Mesendoderm (in vitro differentiated cells): Measurements from ENCODE around the gene IGFBP1.
A peak's percentile ranks its signal among the peaks of the same experiment; 100 is the strongest.

Source experiments
- DNase-seq: peaks from one replicate; pipeline ENCODE4 v3.0.0; 2013
- H2AK5ac ChIP-seq: 2 replicates; pipeline ENCODE4 v1.6.1; 2013; ENCODE audit warnings: low read length, inconsistent platforms
- H2BK120ac ChIP-seq: 2 replicates; pipeline ENCODE4 v1.6.1; 2013; ENCODE audit warnings: low read depth, mild to moderate bottlenecking, low read length, moderate library complexity, mixed read lengths
- H2BK15ac ChIP-seq: replicated peaks from 2 replicates; pipeline ENCODE4 v1.6.1; 2013; ENCODE audit warnings: low read depth, mild to moderate bottlenecking, moderate library complexity
- H2BK5ac ChIP-seq: 2 replicates; pipeline ENCODE4 v1.6.1; 2013; ENCODE audit warnings: low read length, inconsistent platforms
- H3K18ac ChIP-seq: 2 replicates; pipeline ENCODE4 v1.6.1; 2013; ENCODE audit warnings: mild to moderate bottlenecking, low read length, mixed read lengths
- H3K23ac ChIP-seq: one replicate; pipeline ENCODE4 v1.6.1; 2013; ENCODE audit warnings: low read length
- H3K27ac ChIP-seq: 2 replicates; pipeline ENCODE4 v1.5.1; 2013; ENCODE audit warnings: low read depth, mild to moderate bottlenecking, inconsistent platforms, low read length, moderate library complexity
- H3K27me3 ChIP-seq: 2 replicates; pipeline ENCODE4 v1.6.1; 2013; ENCODE audit warnings: low read length, control low read depth, mild to moderate bottlenecking, inconsistent platforms; ENCODE audit not compliant: insufficient read depth, poor library complexity
- H3K36me3 ChIP-seq: 2 replicates; pipeline ENCODE4 v1.6.1; 2013; ENCODE audit warnings: low read length, inconsistent platforms; ENCODE audit not compliant: control insufficient read depth, insufficient read depth
- H3K4ac ChIP-seq: one replicate; pipeline ENCODE4 v1.6.1; 2013; ENCODE audit warnings: low read depth, mild to moderate bottlenecking, low read length, moderate library complexity
- H3K4me1 ChIP-seq: 2 replicates; pipeline ENCODE4 v1.6.1; 2013; ENCODE audit warnings: low read depth, low read length, inconsistent platforms; ENCODE audit not compliant: control insufficient read depth
- H3K4me2 ChIP-seq: 2 replicates; pipeline ENCODE4 v1.6.1; 2013; ENCODE audit warnings: low read length
- H3K4me3 ChIP-seq: 2 replicates; pipeline ENCODE4 v1.5.1; 2013; ENCODE audit warnings: mild to moderate bottlenecking, low read length
- H3K56ac ChIP-seq: one replicate; pipeline ENCODE4 v1.6.1; 2013; ENCODE audit warnings: low read length
- H3K79me1 ChIP-seq: 2 replicates; pipeline ENCODE4 v1.6.1; 2013; ENCODE audit warnings: low read length, inconsistent platforms
- H3K79me2 ChIP-seq: 2 replicates; pipeline ENCODE4 v1.6.1; 2013; ENCODE audit warnings: mild to moderate bottlenecking, low read length; ENCODE audit not compliant: control insufficient read depth, insufficient read depth
- H3K9ac ChIP-seq: 2 replicates; pipeline ENCODE4 v1.6.1; 2013; ENCODE audit warnings: low read length, inconsistent platforms
- H4K5ac ChIP-seq: one replicate; pipeline ENCODE4 v1.6.1; 2013; ENCODE audit warnings: low read length
- H4K8ac ChIP-seq: one replicate; pipeline ENCODE4 v1.6.1; 2013; ENCODE audit warnings: low read depth, mild to moderate bottlenecking, control low read depth, low read length, moderate library complexity
- WGBS: extraction: QIAGEN DNeasy Blood & Tissue Kit; methylation state at CpG from one replicate; pipeline ENCODE4 v1.1.7; 2013; ENCODE audit warnings: low lambda C conversion rate, missing lambda C conversion rate; ENCODE audit not compliant: insufficient coverage; ENCODE audit errors: extremely low coverage; 5-methylcytosine and 5-hydroxymethylcytosine counted together

IGFBP1 gene

GRCh38 chr7:45912972-45913371, 24.7 kb downstream of the IGFBP1 start:
- Histone ChIP-seq H3K79me2 (no peaks in the 10 kb centered on the region), H2BK15ac (no peak overlapping the region), H4K8ac (no peak overlapping the region), H3K4me3 (no peak overlapping the region), H2BK120ac (no peak overlapping the region), H4K5ac (no peak overlapping the region), H2AK5ac (no peak overlapping the region), H3K18ac (no peak overlapping the region), H3K4ac (no peak overlapping the region), H3K56ac (no peak overlapping the region), H3K27me3 (no peaks in the 10 kb centered on the region), H3K27ac (no peak overlapping the region), H2BK5ac (no peak overlapping the region), H3K23ac (no peak overlapping the region), H3K4me1 (no peaks in the 10 kb centered on the region), H3K4me2 (no peak overlapping the region), H3K36me3 (no peaks in the 10 kb centered on the region), H3K79me1 (no peaks in the 10 kb centered on the region), H3K9ac (no peak overlapping the region)
- DNase-seq = no peak
- WGBS = no CpG with 5 or more reads among the region's 7 CpGs

- Histone ChIP-seq H3K4ac (no peak overlapping the region), H3K79me1 (no peaks in the 10 kb centered on the region), H3K27me3 (peaks cover 7% of the 10 kb centered on the region), H3K4me2 (no peak overlapping the region), H3K18ac (no peak overlapping the region), H3K27ac (no peak overlapping the region), H2BK120ac (no peak overlapping the region), H3K79me2 (no peaks in the 10 kb centered on the region), H2BK15ac (no peak overlapping the region), H4K5ac (no peak overlapping the region), H2BK5ac (no peak overlapping the region), H2AK5ac (no peak overlapping the region), H3K56ac (no peak overlapping the region), H4K8ac (no peak overlapping the region), H3K4me3 (no peak overlapping the region), H3K4me1 (no peaks in the 10 kb centered on the region), H3K9ac (no peak overlapping the region), H3K36me3 (no peaks in the 10 kb centered on the region), H3K23ac (no peak overlapping the region)
- DNase-seq = no peak
- no CpG with 5 or more reads among the region's 12 CpGs for WGBS
Measured at GRCh38 chr7:45914911-45915310, 26.6 kb downstream of the IGFBP1 start.

- H2BK15ac ChIP-seq = no peak overlapping the region
- H3K4ac ChIP-seq = no peak overlapping the region
- no peak overlapping the region for H3K4me3 ChIP-seq
- no peak overlapping the region for H4K8ac ChIP-seq
- no peak overlapping the region for H2AK5ac ChIP-seq
- no peak overlapping the region for H3K18ac ChIP-seq
- no peak overlapping the region for H3K23ac ChIP-seq
- no peak for DNase-seq
- H2BK5ac ChIP-seq = no peak overlapping the region
- no peak overlapping the region for H4K5ac ChIP-seq
- H3K27me3 ChIP-seq = peaks cover 12% of the 10 kb centered on the region
- no CpG with 5 or more reads among the region's 3 CpGs for WGBS
- no peak overlapping the region for H3K4me2 ChIP-seq
- H2BK120ac ChIP-seq = no peak overlapping the region
- H3K56ac ChIP-seq = no peak overlapping the region
- no peaks in the 10 kb centered on the region for H3K4me1 ChIP-seq
- no peaks in the 10 kb centered on the region for H3K79me2 ChIP-seq
- no peak overlapping the region for H3K27ac ChIP-seq
- no peaks in the 10 kb centered on the region for H3K79me1 ChIP-seq
- no peaks in the 10 kb centered on the region for H3K36me3 ChIP-seq
- H3K9ac ChIP-seq = no peak overlapping the region
Measured at GRCh38 chr7:45915606-45916005, 27.3 kb downstream of the IGFBP1 start.

GRCh38 chr7:45917064-45917463, 28.8 kb downstream of the IGFBP1 start:
- Histone ChIP-seq H3K18ac (no peak overlapping the region), H4K5ac (no peak overlapping the region), H3K27ac (no peak overlapping the region), H3K79me1 (no peaks in the 10 kb centered on the region), H3K4ac (no peak overlapping the region), H2AK5ac (no peak overlapping the region), H3K9ac (no peak overlapping the region), H3K27me3 (peaks cover 17% of the 10 kb centered on the region), H2BK15ac (no peak overlapping the region), H3K79me2 (no peaks in the 10 kb centered on the region), H3K4me3 (no peak overlapping the region), H3K4me2 (no peak overlapping the region), H3K36me3 (no peaks in the 10 kb centered on the region), H2BK120ac (no peak overlapping the region), H4K8ac (no peak overlapping the region), H2BK5ac (no peak overlapping the region), H3K4me1 (no peaks in the 10 kb centered on the region), H3K23ac (no peak overlapping the region), H3K56ac (no peak overlapping the region)
- no CpG with 5 or more reads among the region's 14 CpGs for WGBS
- DNase-seq = no peak

- DNase-seq = peak; percentile 63
- Histone ChIP-seq H3K4me2 (no peak overlapping the region), H3K27ac (no peak overlapping the region), H3K56ac (peak overlapping the region; percentile 7), H3K27me3 (peaks cover 17% of the 10 kb centered on the region), H3K79me1 (no peaks in the 10 kb centered on the region), H3K4me1 (no peaks in the 10 kb centered on the region), H4K8ac (no peak overlapping the region), H3K4me3 (no peak overlapping the region), H2BK120ac (no peak overlapping the region), H3K9ac (no peak overlapping the region), H3K4ac (no peak overlapping the region), H2AK5ac (no peak overlapping the region), H2BK5ac (no peak overlapping the region), H3K23ac (no peak overlapping the region), H3K79me2 (no peaks in the 10 kb centered on the region), H3K36me3 (no peaks in the 10 kb centered on the region), H2BK15ac (no peak overlapping the region), H3K18ac (no peak overlapping the region), H4K5ac (no peak overlapping the region)
- no CpG with 5 or more reads among the region's 15 CpGs for WGBS
Measured at GRCh38 chr7:45917658-45918057, 29.4 kb downstream of the IGFBP1 start.

- Histone ChIP-seq H2BK120ac (no peak overlapping the region), H3K27me3 (peaks cover 17% of the 10 kb centered on the region), H2BK15ac (no peak overlapping the region), H3K23ac (no peak overlapping the region), H4K8ac (no peak overlapping the region), H3K4me3 (no peak overlapping the region), H3K79me2 (no peaks in the 10 kb centered on the region), H3K4me2 (no peak overlapping the region), H3K4me1 (no peaks in the 10 kb centered on the region), H3K9ac (no peak overlapping the region), H3K4ac (no peak overlapping the region), H3K18ac (no peak overlapping the region), H3K36me3 (no peaks in the 10 kb centered on the region), H2AK5ac (no peak overlapping the region), H3K56ac (no peak overlapping the region), H4K5ac (no peak overlapping the region), H3K79me1 (no peaks in the 10 kb centered on the region), H3K27ac (no peak overlapping the region), H2BK5ac (no peak overlapping the region)
- DNase-seq = no peak
- no CpG with 5 or more reads among the region's 2 CpGs for WGBS
Measured at GRCh38 chr7:45918556-45918955, 30.3 kb downstream of the IGFBP1 start.
